ENCODE results near the gene KSR1. TPM values are rescaled to one million over a fixed set of nuclear protein-coding genes. Genes with fewer than 3 reads are reported as not detected.
"Not testable (repeated sequence)": the region's sequence is repeated elsewhere in the genome, so short reads cannot be mapped to it uniquely, and the experiment has no call there.

KSR1 gene
- total RNA-seq, 4 donors from 2014 or later, result 10.0 to 15.2 (median 13.9) TPM

- no peak for ATAC-seq
- WGBS, 2 donors (ENCODE audit: low coverage in 1 of 2), result 100% methylated on average over 1 to 4 of the region's 13 CpGs
These were observed 38.5 kb upstream of the KSR1 start for GRCh38 chr17:27417596-27418365.

GRCh38 chr17:27418366-27418615 is 38.0 kb upstream of the KSR1 start:
- H3K9me3 ChIP-seq, result no peaks in the 10 kb centered on the region
- no peak for ATAC-seq
- H3K27me3 ChIP-seq, result no peaks in the 10 kb centered on the region
- TF ChIP-seq EP300 (IDR thresholded peaks at IDR 0.05) (no peak), POLR2AphosphoS5 (IDR thresholded peaks at IDR 0.05) (no peak), POLR2A (IDR thresholded peaks at IDR 0.05) (no peak), CTCF (IDR thresholded peaks at IDR 0.05) (no peak)
- WGBS, 2 donors (ENCODE audit: low coverage in 1 of 2), result 100% methylated on average over 1 of the region's 3 CpGs; no CpG with 5 or more reads in 1 of the 2 donors
- no peak overlapping the region for H3K4me3 ChIP-seq
- H3K36me3 ChIP-seq, result no peaks in the 10 kb centered on the region
- no peak overlapping the region for H3K27ac ChIP-seq
- no peaks in the 10 kb centered on the region for H3K4me1 ChIP-seq

More at GRCh38 chr17:27417596-27418365, 38.5 kb upstream of the KSR1 start:
- H3K27ac ChIP-seq, result no peak overlapping the region
- H3K4me3 ChIP-seq, result no peak overlapping the region
- no peaks in the 10 kb centered on the region for H3K36me3 ChIP-seq
- TF ChIP-seq EP300 (IDR thresholded peaks at IDR 0.05), result no peak
- no peaks in the 10 kb centered on the region for H3K4me1 ChIP-seq
- H3K27me3 ChIP-seq, result no peaks in the 10 kb centered on the region
- no peaks in the 10 kb centered on the region for H3K9me3 ChIP-seq

GRCh38 chr17:27419156-27419555 is 37.1 kb upstream of the KSR1 start:
- H3K27ac ChIP-seq, result no peak overlapping the region
- TF ChIP-seq CTCF (IDR thresholded peaks at IDR 0.05), result no peak
- no peak for TF ChIP-seq EP300 (IDR thresholded peaks at IDR 0.05)
- TF ChIP-seq POLR2A (IDR thresholded peaks at IDR 0.05), result no peak
- TF ChIP-seq POLR2AphosphoS5 (IDR thresholded peaks at IDR 0.05), result no peak
- H3K4me3 ChIP-seq, result no peak overlapping the region
- ATAC-seq, result no peak
- H3K36me3 ChIP-seq, result no peaks in the 10 kb centered on the region
- 100% methylated on average over 2 of the region's 4 CpGs; no CpG with 5 or more reads in 1 of the 2 donors for WGBS, 2 donors (ENCODE audit: low coverage in 1 of 2)
- H3K9me3 ChIP-seq, result no peaks in the 10 kb centered on the region
- H3K4me1 ChIP-seq, result no peaks in the 10 kb centered on the region
- H3K27me3 ChIP-seq, result no peaks in the 10 kb centered on the region

- no peaks in the 10 kb centered on the region for H3K9me3 ChIP-seq
- WGBS, 2 donors (ENCODE audit: low coverage in 1 of 2), result 100% methylated on average over 1 of the region's 9 CpGs; no CpG with 5 or more reads in 1 of the 2 donors
- no peak for ATAC-seq
These were observed 35.9 kb upstream of the KSR1 start for GRCh38 chr17:27420211-27420950.

GRCh38 chr17:27421111-27421510 is 35.1 kb upstream of the KSR1 start:
- 100% methylated on average over 4 of the region's 10 CpGs; no CpG with 5 or more reads in 1 of the 2 donors for WGBS, 2 donors (ENCODE audit: low coverage in 1 of 2)
- no peaks in the 10 kb centered on the region for H3K36me3 ChIP-seq
- no peak overlapping the region for H3K27ac ChIP-seq
- no peak for ATAC-seq
- no peaks in the 10 kb centered on the region for H3K27me3 ChIP-seq
- no peaks in the 10 kb centered on the region for H3K4me1 ChIP-seq
- TF ChIP-seq POLR2AphosphoS5 (IDR thresholded peaks at IDR 0.05) (no peak), CTCF (IDR thresholded peaks at IDR 0.05) (no peak), POLR2A (IDR thresholded peaks at IDR 0.05) (no peak), EP300 (IDR thresholded peaks at IDR 0.05) (no peak)
- no peak overlapping the region for H3K4me3 ChIP-seq
- H3K9me3 ChIP-seq, result no peaks in the 10 kb centered on the region

More at GRCh38 chr17:27420211-27420950, 35.9 kb upstream of the KSR1 start:
- TF ChIP-seq CTCF (IDR thresholded peaks at IDR 0.05) (no peak), POLR2AphosphoS5 (IDR thresholded peaks at IDR 0.05) (no peak), EP300 (IDR thresholded peaks at IDR 0.05) (no peak), POLR2A (IDR thresholded peaks at IDR 0.05) (no peak)
- Histone ChIP-seq H3K36me3 (no peaks in the 10 kb centered on the region), H3K4me1 (no peaks in the 10 kb centered on the region), H3K4me3 (no peak overlapping the region), H3K27ac (no peak overlapping the region), H3K27me3 (no peaks in the 10 kb centered on the region)

- ATAC-seq, H3K27me3 ChIP-seq, H3K4me3 ChIP-seq, H3K4me1 ChIP-seq, H3K27ac ChIP-seq, H3K9me3 ChIP-seq, H3K36me3 ChIP-seq: not testable (repeated sequence)
- 94 to 100% methylated on average over 1 to 3 of the region's 6 CpGs for WGBS, 2 donors (ENCODE audit: low coverage in 1 of 2)
These were observed 34.6 kb upstream of the KSR1 start for GRCh38 chr17:27421626-27422025.
